NCI-H460 (cell line): ENCODE data around the gene PFKFB3. TPM values are rescaled to one million over a fixed set of nuclear protein-coding genes. Genes with fewer than 3 reads are reported as not detected.
"Not testable (repeated sequence)": the region's sequence is repeated elsewhere in the genome, so short reads cannot be mapped to it uniquely, and the experiment has no call there.

Experiments used
- DNase-seq: peaks from one replicate; pipeline ENCODE4 v3.0.0-alpha.2; 2016; ENCODE audit warnings: low read depth; ENCODE audit errors: extremely low read depth
- polyA plus RNA-seq: library from polyadenylated mRNA; depleted of rRNA; stranded (reverse); fragments of >200 nt; gene quantifications from 2 replicates; pipeline ENCODE4 v1.2.3, GENCODE V29; 2014; cell fraction: nucleus; rRNA removed
- total RNA-seq: library from RNA; depleted of rRNA; stranded (reverse); fragments of >200 nt; shearing (Covaris generic); gene quantifications from 2 replicates; pipeline ENCODE4 v1.2.3, GENCODE V29; 2014; rRNA removed

The PFKFB3 gene
- total RNA-seq = 15.0 and 15.1 TPM in 2 replicates
- 14.3 and 16.5 TPM in 2 replicates for polyA plus RNA-seq

- peak; percentile 89 for DNase-seq
These were observed at the start of gene PFKFB3 for GRCh38 chr10:6202684-6203330. Gene PFKFB3 (plus strand): TSS chr10:6202932. CDS start chr10:6203261, 329 bp downstream.

GRCh38 chr10:6153845-6154244, 48.9 kb upstream of the PFKFB3 start:
- DNase-seq = no peak

- no peak for DNase-seq
These were observed 48.2 kb upstream of the PFKFB3 start for GRCh38 chr10:6154566-6154965.

- no peak for DNase-seq
These were observed 44.5 kb upstream of the PFKFB3 start for GRCh38 chr10:6158276-6158675.

- DNase-seq = no peak
These were observed 40.8 kb upstream of the PFKFB3 start for GRCh38 chr10:6161921-6162320.

- no peak for DNase-seq
These were observed 40.0 kb upstream of the PFKFB3 start for GRCh38 chr10:6162589-6163356.

GRCh38 chr10:6163364-6164270, 39.1 kb upstream of the PFKFB3 start:
- DNase-seq = peak; percentile 73

- no peak for DNase-seq
These were observed 38.2 kb upstream of the PFKFB3 start for GRCh38 chr10:6164271-6165095.

- no peak for DNase-seq
These were observed 37.5 kb upstream of the PFKFB3 start for GRCh38 chr10:6165221-6165725.

- not testable (repeated sequence) for DNase-seq
These were observed 36.8 kb upstream of the PFKFB3 start for GRCh38 chr10:6165933-6166332.

GRCh38 chr10:6167456-6167855, 35.3 kb upstream of the PFKFB3 start:
- DNase-seq = no peak

GRCh38 chr10:6168084-6168483, 34.6 kb upstream of the PFKFB3 start:
- DNase-seq = no peak

- DNase-seq = no peak
These were observed 32.1 kb upstream of the PFKFB3 start for GRCh38 chr10:6170638-6171037.

GRCh38 chr10:6171881-6172695, 30.6 kb upstream of the PFKFB3 start:
- no peak for DNase-seq

GRCh38 chr10:6173203-6173602, 29.5 kb upstream of the PFKFB3 start:
- no peak for DNase-seq

GRCh38 chr10:6174201-6174874, 28.4 kb upstream of the PFKFB3 start:
- DNase-seq = no peak

GRCh38 chr10:6175329-6176055, 27.2 kb upstream of the PFKFB3 start:
- no peak for DNase-seq

GRCh38 chr10:6176691-6177231, 26.0 kb upstream of the PFKFB3 start:
- DNase-seq = no peak
